GM23338 (cell line): ENCODE measurements around the gene TDRD7.

Experiments
- CREB1 ChIP-seq: fragments of 250-450 bp; sonication (Bioruptor Pico); IDR thresholded peaks from 2 replicates; pipeline ENCODE4 v1.5.0; 2020; ENCODE audit warnings: low read depth, mild to moderate bottlenecking, moderate library complexity
- EZH2 ChIP-seq: fragments of 200-600 bp; sonication (generic); IDR thresholded peaks from one replicate; pipeline ENCODE4 v1.8.0; 2017; ENCODE audit warnings: antibody characterized with exemption, mild to moderate bottlenecking, low read depth; ENCODE audit not compliant: unreplicated experiment
- POLR2AphosphoS5 ChIP-seq: IDR thresholded peaks from 2 replicates; pipeline ENCODE4 v1.6.1; 2016; ENCODE audit warnings: antibody characterized with exemption, low read depth
- ZNF114 ChIP-seq: fragments of 250-450 bp; sonication (Bioruptor Pico); IDR thresholded peaks from 2 replicates; pipeline ENCODE4 v1.5.0; 2020; ENCODE audit warnings: mild to moderate bottlenecking, moderate library complexity
- TF ChIP-seq, protein P1 (sequence below), 2 experiments: fragments of 200-600 bp in 1 of 2; sonication (generic) in 1 of 2; conservative IDR thresholded peaks; 2 replicates each; pipeline versions ENCODE4 v1.5.1 to v1.6.1; 2016 to 2017; ENCODE audit warnings: antibody characterized with exemption in 2 of 2, low read depth in 2 of 2, mild to moderate bottlenecking in 2 of 2, moderate library complexity in 1 of 2
- TF ChIP-seq, protein P2 (sequence below): fragments of 250-450 bp; sonication (Bioruptor Pico); IDR thresholded peaks from 2 replicates; pipeline ENCODE4 v1.5.0; 2020; ENCODE audit warnings: mild to moderate bottlenecking, moderate library complexity

DNA sequence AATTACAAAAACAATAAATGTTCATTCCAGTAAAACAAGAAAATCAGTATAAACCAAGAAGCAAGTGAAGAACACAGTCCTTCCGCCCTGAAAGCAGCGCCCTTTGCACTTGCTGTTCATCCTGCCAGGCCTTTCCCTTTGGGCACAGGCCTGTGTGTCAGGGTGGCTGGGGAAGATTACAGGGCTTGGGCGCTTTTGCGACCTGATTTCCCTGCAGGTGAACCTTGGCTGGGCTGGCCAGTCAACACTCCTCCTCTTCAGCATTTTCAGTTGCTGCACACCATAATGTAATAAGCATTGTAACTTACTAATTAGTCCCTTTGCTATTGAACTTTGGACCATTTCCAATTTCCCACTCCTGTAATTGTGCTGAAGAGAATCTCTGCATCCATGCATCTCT lies 38.6 kb upstream of the TDRD7 start:
- TF ChIP-seq, protein P1, sequence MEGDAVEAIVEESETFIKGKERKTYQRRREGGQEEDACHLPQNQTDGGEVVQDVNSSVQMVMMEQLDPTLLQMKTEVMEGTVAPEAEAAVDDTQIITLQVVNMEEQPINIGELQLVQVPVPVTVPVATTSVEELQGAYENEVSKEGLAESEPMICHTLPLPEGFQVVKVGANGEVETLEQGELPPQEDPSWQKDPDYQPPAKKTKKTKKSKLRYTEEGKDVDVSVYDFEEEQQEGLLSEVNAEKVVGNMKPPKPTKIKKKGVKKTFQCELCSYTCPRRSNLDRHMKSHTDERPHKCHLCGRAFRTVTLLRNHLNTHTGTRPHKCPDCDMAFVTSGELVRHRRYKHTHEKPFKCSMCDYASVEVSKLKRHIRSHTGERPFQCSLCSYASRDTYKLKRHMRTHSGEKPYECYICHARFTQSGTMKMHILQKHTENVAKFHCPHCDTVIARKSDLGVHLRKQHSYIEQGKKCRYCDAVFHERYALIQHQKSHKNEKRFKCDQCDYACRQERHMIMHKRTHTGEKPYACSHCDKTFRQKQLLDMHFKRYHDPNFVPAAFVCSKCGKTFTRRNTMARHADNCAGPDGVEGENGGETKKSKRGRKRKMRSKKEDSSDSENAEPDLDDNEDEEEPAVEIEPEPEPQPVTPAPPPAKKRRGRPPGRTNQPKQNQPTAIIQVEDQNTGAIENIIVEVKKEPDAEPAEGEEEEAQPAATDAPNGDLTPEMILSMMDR (conservative IDR thresholded peaks at IDR 0.05; ENCODE audit: low read depth in 2 of 2) = no peak
- TF ChIP-seq POLR2AphosphoS5 = no peak
- no peak for TF ChIP-seq ZNF114 (CRISPR knock-in tag)
- TF ChIP-seq CREB1 (CRISPR knock-in tag) = no peak
- no peak for TF ChIP-seq EZH2
- TF ChIP-seq, protein P2, sequence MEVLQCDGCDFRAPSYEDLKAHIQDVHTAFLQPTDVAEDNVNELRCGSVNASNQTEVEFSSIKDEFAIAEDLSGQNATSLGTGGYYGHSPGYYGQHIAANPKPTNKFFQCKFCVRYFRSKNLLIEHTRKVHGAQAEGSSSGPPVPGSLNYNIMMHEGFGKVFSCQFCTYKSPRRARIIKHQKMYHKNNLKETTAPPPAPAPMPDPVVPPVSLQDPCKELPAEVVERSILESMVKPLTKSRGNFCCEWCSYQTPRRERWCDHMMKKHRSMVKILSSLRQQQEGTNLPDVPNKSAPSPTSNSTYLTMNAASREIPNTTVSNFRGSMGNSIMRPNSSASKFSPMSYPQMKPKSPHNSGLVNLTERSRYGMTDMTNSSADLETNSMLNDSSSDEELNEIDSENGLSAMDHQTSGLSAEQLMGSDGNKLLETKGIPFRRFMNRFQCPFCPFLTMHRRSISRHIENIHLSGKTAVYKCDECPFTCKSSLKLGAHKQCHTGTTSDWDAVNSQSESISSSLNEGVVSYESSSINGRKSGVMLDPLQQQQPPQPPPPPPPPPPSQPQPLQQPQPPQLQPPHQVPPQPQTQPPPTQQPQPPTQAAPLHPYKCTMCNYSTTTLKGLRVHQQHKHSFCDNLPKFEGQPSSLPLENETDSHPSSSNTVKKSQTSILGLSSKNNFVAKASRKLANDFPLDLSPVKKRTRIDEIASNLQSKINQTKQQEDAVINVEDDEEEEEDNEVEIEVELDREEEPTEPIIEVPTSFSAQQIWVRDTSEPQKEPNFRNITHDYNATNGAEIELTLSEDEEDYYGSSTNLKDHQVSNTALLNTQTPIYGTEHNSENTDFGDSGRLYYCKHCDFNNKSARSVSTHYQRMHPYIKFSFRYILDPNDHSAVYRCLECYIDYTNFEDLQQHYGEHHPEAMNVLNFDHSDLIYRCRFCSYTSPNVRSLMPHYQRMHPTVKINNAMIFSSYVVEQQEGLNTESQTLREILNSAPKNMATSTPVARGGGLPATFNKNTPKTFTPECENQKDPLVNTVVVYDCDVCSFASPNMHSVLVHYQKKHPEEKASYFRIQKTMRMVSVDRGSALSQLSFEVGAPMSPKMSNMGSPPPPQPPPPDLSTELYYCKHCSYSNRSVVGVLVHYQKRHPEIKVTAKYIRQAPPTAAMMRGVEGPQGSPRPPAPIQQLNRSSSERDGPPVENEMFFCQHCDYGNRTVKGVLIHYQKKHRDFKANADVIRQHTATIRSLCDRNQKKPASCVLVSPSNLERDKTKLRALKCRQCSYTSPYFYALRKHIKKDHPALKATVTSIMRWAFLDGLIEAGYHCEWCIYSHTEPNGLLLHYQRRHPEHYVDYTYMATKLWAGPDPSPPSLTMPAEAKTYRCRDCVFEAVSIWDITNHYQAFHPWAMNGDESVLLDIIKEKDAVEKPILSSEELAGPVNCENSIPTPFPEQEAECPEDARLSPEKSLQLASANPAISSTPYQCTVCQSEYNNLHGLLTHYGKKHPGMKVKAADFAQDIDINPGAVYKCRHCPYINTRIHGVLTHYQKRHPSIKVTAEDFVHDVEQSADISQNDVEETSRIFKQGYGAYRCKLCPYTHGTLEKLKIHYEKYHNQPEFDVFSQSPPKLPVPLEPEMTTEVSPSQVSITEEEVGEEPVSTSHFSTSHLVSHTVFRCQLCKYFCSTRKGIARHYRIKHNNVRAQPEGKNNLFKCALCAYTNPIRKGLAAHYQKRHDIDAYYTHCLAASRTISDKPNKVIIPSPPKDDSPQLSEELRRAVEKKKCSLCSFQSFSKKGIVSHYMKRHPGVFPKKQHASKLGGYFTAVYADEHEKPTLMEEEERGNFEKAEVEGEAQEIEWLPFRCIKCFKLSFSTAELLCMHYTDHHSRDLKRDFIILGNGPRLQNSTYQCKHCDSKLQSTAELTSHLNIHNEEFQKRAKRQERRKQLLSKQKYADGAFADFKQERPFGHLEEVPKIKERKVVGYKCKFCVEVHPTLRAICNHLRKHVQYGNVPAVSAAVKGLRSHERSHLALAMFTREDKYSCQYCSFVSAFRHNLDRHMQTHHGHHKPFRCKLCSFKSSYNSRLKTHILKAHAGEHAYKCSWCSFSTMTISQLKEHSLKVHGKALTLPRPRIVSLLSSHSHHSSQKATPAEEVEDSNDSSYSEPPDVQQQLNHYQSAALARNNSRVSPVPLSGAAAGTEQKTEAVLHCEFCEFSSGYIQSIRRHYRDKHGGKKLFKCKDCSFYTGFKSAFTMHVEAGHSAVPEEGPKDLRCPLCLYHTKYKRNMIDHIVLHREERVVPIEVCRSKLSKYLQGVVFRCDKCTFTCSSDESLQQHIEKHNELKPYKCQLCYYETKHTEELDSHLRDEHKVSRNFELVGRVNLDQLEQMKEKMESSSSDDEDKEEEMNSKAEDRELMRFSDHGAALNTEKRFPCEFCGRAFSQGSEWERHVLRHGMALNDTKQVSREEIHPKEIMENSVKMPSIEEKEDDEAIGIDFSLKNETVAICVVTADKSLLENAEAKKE (CRISPR knock-in tag) = no peak
